A673 (cell line): Measurements from ENCODE around the gene SLC25A21.

Experiments used
- CTCF ChIP-seq: fragments of 300-800, 200-600 bp; sonication (generic); conservative IDR thresholded peaks from 2 replicates; pipeline ENCODE4 v1.5.1; 2017; ENCODE audit warnings: low read depth, mild to moderate bottlenecking, antibody characterized with exemption, low read length, moderate library complexity, mixed read lengths
- EZH2 ChIP-seq: fragments of 200-600 bp; sonication (generic); IDR thresholded peaks from 2 replicates; pipeline ENCODE4 v1.6.1; 2017; ENCODE audit warnings: borderline replicate concordance, low read depth, mild to moderate bottlenecking, mixed read lengths, antibody characterized with exemption, low read length; ENCODE audit not compliant: poor library complexity, severe bottlenecking

- TF ChIP-seq CTCF: no peak
- no peak for TF ChIP-seq EZH2
These were observed 430.5 kb downstream of the SLC25A21 start for GRCh38 chr14:36741858-36742257.
